HEK293 (cell line): Measurements from ENCODE around the gene MTF2.

Experiments
- PBX3 ChIP-seq: sonication (generic); formaldehyde crosslinking; IDR thresholded peaks from 2 replicates; pipeline ENCODE4 v1.8.1; 2022; ENCODE audit warnings: mild to moderate bottlenecking, moderate library complexity, missing genetic modification reagents
- REST ChIP-seq: fragments of 450-650 bp; formaldehyde crosslinking; IDR thresholded peaks from 2 replicates; pipeline ENCODE4 v1.5.1; 2016; ENCODE audit warnings: missing biosample characterization, missing genetic modification characterization
- TF ChIP-seq, protein P1 (sequence below): fragments of 450-650 bp; formaldehyde crosslinking; IDR thresholded peaks from 2 replicates; pipeline ENCODE4 v1.5.1; 2016; ENCODE audit warnings: missing biosample characterization, missing genetic modification characterization

- TF ChIP-seq, protein P1, sequence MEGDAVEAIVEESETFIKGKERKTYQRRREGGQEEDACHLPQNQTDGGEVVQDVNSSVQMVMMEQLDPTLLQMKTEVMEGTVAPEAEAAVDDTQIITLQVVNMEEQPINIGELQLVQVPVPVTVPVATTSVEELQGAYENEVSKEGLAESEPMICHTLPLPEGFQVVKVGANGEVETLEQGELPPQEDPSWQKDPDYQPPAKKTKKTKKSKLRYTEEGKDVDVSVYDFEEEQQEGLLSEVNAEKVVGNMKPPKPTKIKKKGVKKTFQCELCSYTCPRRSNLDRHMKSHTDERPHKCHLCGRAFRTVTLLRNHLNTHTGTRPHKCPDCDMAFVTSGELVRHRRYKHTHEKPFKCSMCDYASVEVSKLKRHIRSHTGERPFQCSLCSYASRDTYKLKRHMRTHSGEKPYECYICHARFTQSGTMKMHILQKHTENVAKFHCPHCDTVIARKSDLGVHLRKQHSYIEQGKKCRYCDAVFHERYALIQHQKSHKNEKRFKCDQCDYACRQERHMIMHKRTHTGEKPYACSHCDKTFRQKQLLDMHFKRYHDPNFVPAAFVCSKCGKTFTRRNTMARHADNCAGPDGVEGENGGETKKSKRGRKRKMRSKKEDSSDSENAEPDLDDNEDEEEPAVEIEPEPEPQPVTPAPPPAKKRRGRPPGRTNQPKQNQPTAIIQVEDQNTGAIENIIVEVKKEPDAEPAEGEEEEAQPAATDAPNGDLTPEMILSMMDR (tag by site-specific recombination): no peak
- TF ChIP-seq PBX3 (no peak), REST (tag by site-specific recombination) (no peak)
These were observed 45.3 kb upstream of the MTF2 start for GRCh38 chr1:93033785-93034184.
